Large intestine (tissue), 3 donors: ENCODE data around the gene MINDY4. TPM values are rescaled to one million over a fixed set of nuclear protein-coding genes. Genes with fewer than 3 reads are reported as not detected.

ENCODE experiments used
- DNase-seq, 2 donors: peaks; one replicate each; pipeline versions ENCODE4 v3.0.0 to v3.0.0-alpha.2; 2013
- H3K27ac ChIP-seq: one replicate; pipeline ENCODE4 v1.5.1; 2013; ENCODE audit warnings: low read length
- H3K27me3 ChIP-seq: 2 replicates; pipeline ENCODE4 v1.6.1; 2013; ENCODE audit warnings: low read length; ENCODE audit not compliant: control insufficient read depth, insufficient read depth
- H3K36me3 ChIP-seq: 2 replicates; pipeline ENCODE4 v1.6.1; 2013; ENCODE audit warnings: low read length; ENCODE audit not compliant: control insufficient read depth, insufficient read depth
- H3K4me1 ChIP-seq: one replicate; pipeline ENCODE4 v1.6.1; 2013; ENCODE audit warnings: low read length; ENCODE audit not compliant: control insufficient read depth, insufficient read depth
- H3K4me3 ChIP-seq: one replicate; pipeline ENCODE4 v1.5.1; 2013; ENCODE audit warnings: low read length
- H3K9me3 ChIP-seq: one replicate; pipeline ENCODE4 v1.6.1; 2013; ENCODE audit warnings: mild to moderate bottlenecking, low read depth, low read length, moderate library complexity; ENCODE audit not compliant: control insufficient read depth
- WGBS: methylation state at CpG from one replicate; pipeline ENCODE4 v1.1.5; 2013; ENCODE audit warnings: low lambda C conversion rate; ENCODE audit not compliant: insufficient coverage; 5-methylcytosine and 5-hydroxymethylcytosine counted together
- polyA plus RNA-seq: library from polyadenylated mRNA; unstranded; fragments of 120-200 nt; gene quantifications from one replicate; pipeline ENCODE4 v1.2.1, GENCODE V29; 2013

MINDY4 gene
- polyA plus RNA-seq, 1 donor, result 12.3 TPM

DNA sequence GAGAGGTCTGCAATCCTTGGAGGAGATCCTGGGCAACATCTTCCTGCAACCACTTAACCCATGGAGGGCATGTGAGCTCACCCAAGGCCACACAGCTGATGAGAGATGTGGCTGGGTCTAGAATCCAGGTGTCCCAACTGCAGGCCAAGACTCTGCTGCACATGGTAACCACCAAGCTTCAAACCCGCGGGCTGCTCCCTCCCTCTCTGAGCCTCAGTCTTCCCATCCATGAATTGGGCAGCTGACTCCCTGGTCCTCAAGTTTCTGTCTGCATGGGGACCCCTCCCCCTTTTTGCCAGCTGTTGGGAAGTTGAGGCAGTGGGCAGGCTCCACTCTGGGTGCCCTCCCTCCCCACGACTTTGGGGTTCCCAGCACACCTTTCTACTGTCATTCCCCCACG, 40.2 kb upstream of the MINDY4 start:
- H3K36me3 ChIP-seq, result no peaks in the 10 kb centered on the region
- H3K27ac ChIP-seq, result no peak overlapping the region
- H3K4me3 ChIP-seq, result no peak overlapping the region
- no CpG with 5 or more reads among the region's 4 CpGs for WGBS
- peaks cover 4% of the 10 kb centered on the region for H3K4me1 ChIP-seq
- DNase-seq, result no peak
- peaks cover 3% of the 10 kb centered on the region for H3K27me3 ChIP-seq
- no peaks in the 10 kb centered on the region for H3K9me3 ChIP-seq

- Histone ChIP-seq H3K4me3 (no peak overlapping the region), H3K27me3 (peaks cover 3% of the 10 kb centered on the region), H3K9me3 (no peaks in the 10 kb centered on the region), H3K36me3 (no peaks in the 10 kb centered on the region), H3K4me1 (peaks cover 4% of the 10 kb centered on the region), H3K27ac (no peak overlapping the region)
- WGBS, result no CpG with 5 or more reads among the region's 11 CpGs
- DNase-seq, result no peak
These were observed 39.6 kb upstream of the MINDY4 start for GRCh38 chr7:30731581-30731980.

DNA sequence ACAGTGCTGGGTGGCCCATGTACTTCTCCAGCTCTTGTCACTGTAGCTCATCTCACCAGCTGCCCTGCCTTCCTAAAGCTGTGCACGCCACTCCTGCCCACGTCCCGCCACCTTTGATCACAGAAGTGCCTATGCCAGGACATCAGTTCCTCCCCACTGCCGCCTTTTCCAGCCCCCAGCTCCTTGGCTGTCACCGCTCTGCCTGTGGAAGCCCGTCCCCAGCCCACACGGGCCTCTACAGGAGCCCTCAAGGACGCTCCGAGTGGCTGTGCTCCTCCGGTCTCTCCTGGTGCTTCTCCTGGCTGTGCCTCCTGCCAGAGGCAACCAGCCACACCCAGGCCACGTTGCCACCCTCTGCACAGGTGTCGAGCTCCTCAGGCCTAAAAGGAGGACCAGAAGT, 38.6 kb upstream of the MINDY4 start:
- Histone ChIP-seq H3K4me3 (no peak overlapping the region), H3K9me3 (no peaks in the 10 kb centered on the region), H3K27ac (no peak overlapping the region), H3K4me1 (no peaks in the 10 kb centered on the region), H3K36me3 (no peaks in the 10 kb centered on the region), H3K27me3 (peaks cover 3% of the 10 kb centered on the region)
- no peak for DNase-seq
- WGBS, result no CpG with 5 or more reads among the region's 12 CpGs

GRCh38 chr7:30733216-30733615, 38.0 kb upstream of the MINDY4 start:
- DNase-seq, result no peak
- H3K27me3 ChIP-seq, result peaks cover 3% of the 10 kb centered on the region
- no peaks in the 10 kb centered on the region for H3K9me3 ChIP-seq
- no peak overlapping the region for H3K4me3 ChIP-seq
- H3K36me3 ChIP-seq, result no peaks in the 10 kb centered on the region
- H3K4me1 ChIP-seq, result no peaks in the 10 kb centered on the region
- WGBS, result no CpG with 5 or more reads among the region's 6 CpGs
- H3K27ac ChIP-seq, result no peak overlapping the region

DNA sequence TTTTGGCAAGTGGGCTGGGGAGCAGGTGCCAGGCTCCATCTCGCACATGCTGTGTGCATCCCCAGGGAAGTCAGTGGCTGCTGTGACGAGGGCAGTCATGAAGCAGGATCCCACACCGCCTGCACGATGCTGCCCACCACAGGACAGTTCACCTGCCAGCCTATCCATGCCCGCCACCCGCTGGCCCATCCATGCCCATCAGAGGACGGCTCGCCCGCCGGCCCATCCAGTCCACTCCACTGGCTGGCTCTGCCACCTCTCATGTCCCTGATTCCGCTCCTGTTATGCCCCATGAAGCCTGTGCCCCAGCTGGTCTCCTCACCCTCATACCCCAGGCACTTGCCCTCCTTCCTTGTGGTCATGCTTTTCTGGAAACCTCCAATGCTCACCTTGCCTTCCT, 37.5 kb upstream of the MINDY4 start:
- Histone ChIP-seq H3K27me3 (peaks cover 3% of the 10 kb centered on the region), H3K4me1 (no peaks in the 10 kb centered on the region), H3K4me3 (no peak overlapping the region), H3K27ac (no peak overlapping the region), H3K36me3 (no peaks in the 10 kb centered on the region), H3K9me3 (no peaks in the 10 kb centered on the region)
- DNase-seq, result no peak
- WGBS, result no CpG with 5 or more reads among the region's 11 CpGs

GRCh38 chr7:30734497-30734896, 36.7 kb upstream of the MINDY4 start:
- H3K4me3 ChIP-seq, result no peak overlapping the region
- DNase-seq, result no peak
- H3K36me3 ChIP-seq, result no peaks in the 10 kb centered on the region
- no peaks in the 10 kb centered on the region for H3K9me3 ChIP-seq
- peaks cover 3% of the 10 kb centered on the region for H3K27me3 ChIP-seq
- H3K27ac ChIP-seq, result no peak overlapping the region
- no peaks in the 10 kb centered on the region for H3K4me1 ChIP-seq
- no CpG with 5 or more reads among the region's 7 CpGs for WGBS

DNA sequence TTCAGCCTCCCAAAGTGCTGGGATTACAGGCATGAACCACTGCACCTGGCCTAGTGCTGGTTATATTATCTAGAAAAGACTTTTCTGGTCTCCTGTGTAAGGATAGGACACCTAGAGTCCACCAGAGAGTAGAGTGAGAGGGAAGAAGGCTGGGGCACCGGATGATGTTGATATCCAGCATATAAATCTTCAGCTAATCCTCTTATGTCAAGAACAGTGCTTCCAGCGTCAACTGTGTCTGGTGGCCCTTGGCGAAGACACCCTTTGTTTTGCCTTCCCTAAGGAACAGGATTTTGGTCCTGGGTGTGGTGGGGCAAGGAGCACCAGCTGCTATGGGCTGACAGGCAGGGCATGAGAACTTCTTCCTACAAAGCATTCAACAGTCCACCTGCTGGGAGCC, 35.6 kb upstream of the MINDY4 start:
- Histone ChIP-seq H3K4me3 (no peak overlapping the region), H3K9me3 (no peaks in the 10 kb centered on the region), H3K4me1 (no peaks in the 10 kb centered on the region), H3K36me3 (no peaks in the 10 kb centered on the region), H3K27me3 (peaks cover 3% of the 10 kb centered on the region), H3K27ac (no peak overlapping the region)
- no CpG with 5 or more reads among the region's 3 CpGs for WGBS
- no peak for DNase-seq

DNA sequence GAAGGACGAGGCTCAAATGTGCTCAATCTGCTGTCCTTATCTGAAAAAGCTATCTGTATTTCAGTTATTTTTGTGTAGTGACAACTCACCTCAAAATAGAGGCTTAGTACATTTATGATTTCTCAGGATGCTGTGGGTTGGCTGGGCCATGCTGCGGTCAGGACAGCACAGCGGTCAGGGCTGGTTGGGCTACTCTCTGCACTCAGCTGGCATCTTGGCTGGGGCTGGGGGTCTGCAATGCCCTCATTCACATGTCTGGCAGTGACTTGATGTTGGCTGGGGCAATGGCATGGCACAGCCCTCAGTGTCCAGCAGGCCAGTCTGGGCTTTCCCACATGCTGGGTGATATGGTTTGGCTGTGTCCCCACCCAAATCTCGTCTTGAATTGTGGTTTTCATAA, 34.9 kb upstream of the MINDY4 start:
- Histone ChIP-seq H3K9me3 (no peaks in the 10 kb centered on the region), H3K27ac (no peak overlapping the region), H3K4me3 (no peak overlapping the region), H3K4me1 (no peaks in the 10 kb centered on the region), H3K36me3 (no peaks in the 10 kb centered on the region), H3K27me3 (no peaks in the 10 kb centered on the region)
- DNase-seq, result no peak
- no CpG with 5 or more reads among the region's 4 CpGs for WGBS

- no peak overlapping the region for H3K4me3 ChIP-seq
- no peaks in the 10 kb centered on the region for H3K27me3 ChIP-seq
- DNase-seq, result no peak
- no peak overlapping the region for H3K27ac ChIP-seq
- no CpG with 5 or more reads among the region's 6 CpGs for WGBS
- no peaks in the 10 kb centered on the region for H3K9me3 ChIP-seq
- no peaks in the 10 kb centered on the region for H3K36me3 ChIP-seq
- H3K4me1 ChIP-seq, result no peaks in the 10 kb centered on the region
These were observed 32.9 kb upstream of the MINDY4 start for GRCh38 chr7:30738026-30738915.

- no peak for DNase-seq
- H3K9me3 ChIP-seq, result no peaks in the 10 kb centered on the region
- no peak overlapping the region for H3K27ac ChIP-seq
- no peaks in the 10 kb centered on the region for H3K27me3 ChIP-seq
- H3K4me3 ChIP-seq, result no peak overlapping the region
- no peaks in the 10 kb centered on the region for H3K36me3 ChIP-seq
- no peaks in the 10 kb centered on the region for H3K4me1 ChIP-seq
- no CpG with 5 or more reads among the region's 2 CpGs for WGBS
These were observed 31.5 kb upstream of the MINDY4 start for GRCh38 chr7:30739691-30740090.
